GM18511 (cell line): ENCODE data around the gene CT45A8.
"Not testable (repeated sequence)": the region's sequence is repeated elsewhere in the genome, so short reads cannot be mapped to it uniquely, and the experiment has no call there.

ENCODE experiments used
- ATAC-seq: cut with Tn5 transposase; IDR thresholded peaks from one replicate; pipeline ENCODE4 v1.9.1; 2021; ENCODE audit warnings: mild to moderate bottlenecking, moderate library complexity; ENCODE audit not compliant: unreplicated experiment

The CT45A8 gene, protein sequence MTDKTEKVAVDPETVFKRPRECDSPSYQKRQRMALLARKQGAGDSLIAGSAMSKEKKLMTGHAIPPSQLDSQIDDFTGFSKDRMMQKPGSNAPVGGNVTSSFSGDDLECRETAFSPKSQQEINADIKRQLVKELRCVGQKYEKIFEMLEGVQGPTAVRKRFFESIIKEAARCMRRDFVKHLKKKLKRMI

DNA sequence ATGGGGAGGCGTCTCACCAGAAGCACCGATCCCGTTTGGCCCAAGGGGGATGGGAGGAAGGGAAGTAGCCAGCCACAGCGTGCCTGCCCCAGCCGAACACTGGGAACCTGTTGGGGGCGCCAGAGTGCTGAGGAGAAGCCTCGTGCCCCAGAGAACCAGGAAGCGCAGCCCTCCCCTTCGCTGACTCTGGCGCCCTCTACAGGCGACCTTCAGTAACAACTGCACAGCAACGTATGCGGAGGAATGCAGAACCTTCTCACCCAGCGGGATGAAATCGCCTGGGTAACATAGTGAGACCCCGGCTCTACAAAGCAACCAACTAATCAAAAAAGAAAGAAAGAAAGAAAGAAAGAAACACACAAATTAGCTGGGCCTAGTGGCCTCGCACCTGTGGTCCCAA, at the start of gene CT45A8:
TSS of gene CT45A8 (minus strand) at position 101 of the 400 bp plus-strand sequence. CDS start 3,755 bp downstream, outside the sequence.
- ATAC-seq = not testable (repeated sequence)

DNA sequence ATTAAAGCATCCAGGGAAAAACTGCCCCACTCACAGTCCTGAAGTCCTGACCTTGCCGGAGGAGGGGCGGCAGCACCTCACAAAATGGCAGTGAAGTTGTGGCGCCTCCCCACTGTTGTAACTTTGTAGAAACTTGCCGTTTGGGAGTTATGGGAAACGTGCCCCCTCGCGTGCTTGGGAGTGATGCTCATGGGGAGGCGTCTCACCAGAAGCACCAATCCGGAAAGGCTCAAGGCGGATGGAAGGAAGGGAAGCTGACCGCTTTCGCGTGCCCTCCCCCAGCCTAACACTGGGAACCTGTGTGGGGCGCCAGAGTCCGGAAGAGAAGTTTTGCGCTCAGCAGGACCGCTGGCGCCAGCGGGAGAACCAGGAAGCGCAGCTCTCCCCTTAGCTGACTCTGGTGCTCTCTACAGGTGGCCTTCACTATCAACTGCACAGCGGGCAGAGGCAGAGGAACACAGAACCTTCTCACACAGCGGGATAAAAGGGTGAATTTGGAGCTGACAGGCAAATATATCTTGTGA, 39.0 kb upstream of the CT45A8 start, which contains the start of the genes CT45A10 and SAGE1:
TSS of gene CT45A10 (minus strand) at position 151 of the 524 bp plus-strand sequence. CDS start 8,100 bp downstream, outside the sequence.
TSS of gene SAGE1 (plus strand) at position 423 of the 524 bp plus-strand sequence. CDS start 2,527 bp downstream, outside the sequence.
- ATAC-seq = no peak

DNA sequence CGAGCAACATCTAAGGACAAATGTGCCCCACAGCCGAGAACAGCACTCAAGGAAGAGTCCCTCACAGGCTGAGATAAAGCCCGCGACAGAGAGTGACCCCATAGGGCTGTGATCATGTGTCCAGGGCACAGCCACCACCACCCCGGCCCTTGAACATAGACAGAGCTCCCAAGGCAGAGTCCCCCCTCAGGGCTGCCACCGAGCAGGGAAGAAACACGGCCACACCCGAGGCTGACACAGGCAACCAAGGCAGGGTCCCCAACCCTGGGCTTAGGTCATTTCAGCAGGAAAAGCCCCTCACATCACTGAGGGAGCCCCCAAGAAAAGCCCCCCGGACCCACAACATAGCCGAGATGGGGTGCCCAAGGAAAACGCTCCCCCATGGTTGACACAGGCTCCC, 38.4 kb upstream of the CT45A8 start:
- no peak for ATAC-seq

DNA sequence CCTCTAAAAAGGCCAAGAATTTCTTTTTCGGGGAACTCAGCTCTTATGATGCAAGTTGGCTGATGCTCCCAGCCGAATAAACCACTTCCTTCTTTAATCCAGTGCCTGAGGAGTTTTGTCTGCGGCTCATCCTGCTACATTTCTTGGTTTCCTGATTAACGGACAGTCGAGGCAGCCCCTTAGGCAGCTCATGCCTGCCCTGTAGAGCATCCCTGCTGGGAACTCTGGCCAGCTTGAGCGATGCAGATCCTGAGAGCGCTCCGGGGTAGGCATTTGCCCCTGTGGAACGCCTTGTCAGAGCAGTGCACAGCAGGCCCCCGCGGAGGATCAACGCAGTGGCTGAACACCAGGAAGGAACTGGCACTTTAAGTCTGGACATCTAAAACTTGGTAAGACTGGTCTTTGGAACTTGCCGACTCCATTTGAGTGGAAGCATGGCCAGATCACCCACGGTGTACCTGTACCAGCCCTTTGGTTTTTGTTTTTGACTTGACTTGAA, 35.8 kb upstream of the CT45A8 start:
- ATAC-seq = no peak

DNA sequence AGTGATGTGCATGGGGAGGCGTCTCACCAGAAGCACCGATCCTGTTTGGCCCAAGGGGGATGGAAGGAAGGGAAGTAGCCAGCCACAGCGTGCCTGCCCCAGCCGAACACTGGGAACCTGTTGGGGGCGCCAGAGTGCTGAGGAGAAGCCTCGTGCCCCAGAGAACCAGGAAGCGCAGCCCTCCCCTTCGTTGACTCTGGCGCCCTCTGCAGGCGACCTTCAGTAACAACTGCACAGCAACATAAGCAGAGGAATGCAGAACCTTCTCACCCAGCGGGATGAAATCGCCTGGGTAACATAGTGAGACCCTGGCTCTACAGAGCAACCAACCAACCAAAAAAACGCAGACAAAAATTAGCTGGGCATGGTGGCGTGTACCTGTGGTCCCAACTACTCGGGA, 34.6 kb upstream of the CT45A8 start:
- ATAC-seq = not testable (repeated sequence)

DNA sequence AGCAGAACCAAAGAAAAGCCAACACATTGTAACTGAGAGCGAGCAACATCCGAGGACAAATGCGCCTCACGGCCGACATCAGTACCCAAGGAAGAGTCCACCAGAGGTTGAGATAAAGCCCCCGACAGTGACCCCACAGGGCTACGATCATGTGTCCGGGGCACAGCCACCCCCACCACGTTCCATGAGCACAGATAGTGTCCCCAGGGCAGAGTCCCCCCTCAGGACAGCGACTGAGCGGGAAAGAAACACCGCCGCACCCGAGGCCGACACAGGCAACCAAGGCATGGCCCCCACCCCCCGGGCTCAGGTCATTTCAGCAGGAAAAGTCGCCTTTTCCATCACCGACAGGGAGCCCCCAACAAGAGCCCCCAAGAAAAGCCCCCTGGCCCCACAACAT, 33.9 kb upstream of the CT45A8 start:
- not testable (repeated sequence) for ATAC-seq

DNA sequence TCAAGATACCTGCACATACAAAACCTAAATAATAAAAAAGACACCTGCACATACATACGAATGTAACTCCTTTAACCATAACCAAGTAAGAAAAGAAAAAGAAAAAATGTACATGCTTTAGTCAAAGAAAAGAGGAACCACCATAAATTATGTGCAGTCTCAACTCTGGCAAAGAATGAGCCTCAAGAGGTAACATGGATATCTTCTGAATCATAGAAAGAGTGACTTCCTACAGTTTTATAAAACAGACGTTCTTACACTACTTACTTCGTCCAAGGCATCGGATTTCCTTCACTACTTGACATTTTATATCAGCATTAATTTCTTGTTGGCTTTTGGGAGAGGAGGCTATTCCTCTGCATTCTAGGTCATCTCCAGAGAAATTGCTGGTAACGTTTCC, 28.4 kb upstream of the CT45A8 start:
- not testable (repeated sequence) for ATAC-seq

DNA sequence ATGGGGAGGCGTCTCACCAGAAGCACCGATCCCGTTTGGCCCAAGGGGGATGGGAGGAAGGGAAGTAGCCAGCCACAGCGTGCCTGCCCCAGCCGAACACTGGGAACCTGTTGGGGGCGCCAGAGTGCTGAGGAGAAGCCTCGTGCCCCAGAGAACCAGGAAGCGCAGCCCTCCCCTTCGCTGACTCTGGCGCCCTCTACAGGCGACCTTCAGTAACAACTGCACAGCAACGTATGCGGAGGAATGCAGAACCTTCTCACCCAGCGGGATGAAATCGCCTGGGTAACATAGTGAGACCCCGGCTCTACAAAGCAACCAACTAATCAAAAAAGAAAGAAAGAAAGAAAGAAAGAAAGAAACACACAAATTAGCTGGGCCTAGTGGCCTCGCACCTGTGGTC, 17.4 kb upstream of the CT45A8 start, which contains the start of gene CT45A9:
TSS of gene CT45A9 (minus strand) at position 101 of the 400 bp plus-strand sequence. CDS start 3,751 bp downstream, outside the sequence.
- ATAC-seq = not testable (repeated sequence)

DNA sequence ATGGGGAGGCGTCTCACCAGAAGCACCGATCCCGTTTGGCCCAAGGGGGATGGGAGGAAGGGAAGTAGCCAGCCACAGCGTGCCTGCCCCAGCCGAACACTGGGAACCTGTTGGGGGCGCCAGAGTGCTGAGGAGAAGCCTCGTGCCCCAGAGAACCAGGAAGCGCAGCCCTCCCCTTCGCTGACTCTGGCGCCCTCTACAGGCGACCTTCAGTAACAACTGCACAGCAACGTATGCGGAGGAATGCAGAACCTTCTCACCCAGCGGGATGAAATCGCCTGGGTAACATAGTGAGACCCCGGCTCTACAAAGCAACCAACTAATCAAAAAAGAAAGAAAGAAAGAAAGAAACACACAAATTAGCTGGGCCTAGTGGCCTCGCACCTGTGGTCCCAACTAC, 17.2 kb downstream of the CT45A8 start, which contains the start of gene CT45A7:
TSS of gene CT45A7 (minus strand) at position 101 of the 400 bp plus-strand sequence. CDS start 3,747 bp downstream, outside the sequence.
- ATAC-seq = not testable (repeated sequence)

DNA sequence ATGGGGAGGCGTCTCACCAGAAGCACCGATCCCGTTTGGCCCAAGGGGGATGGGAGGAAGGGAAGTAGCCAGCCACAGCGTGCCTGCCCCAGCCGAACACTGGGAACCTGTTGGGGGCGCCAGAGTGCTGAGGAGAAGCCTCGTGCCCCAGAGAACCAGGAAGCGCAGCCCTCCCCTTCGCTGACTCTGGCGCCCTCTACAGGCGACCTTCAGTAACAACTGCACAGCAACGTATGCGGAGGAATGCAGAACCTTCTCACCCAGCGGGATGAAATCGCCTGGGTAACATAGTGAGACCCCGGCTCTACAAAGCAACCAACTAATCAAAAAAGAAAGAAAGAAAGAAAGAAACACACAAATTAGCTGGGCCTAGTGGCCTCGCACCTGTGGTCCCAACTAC, 34.4 kb downstream of the CT45A8 start, which contains the start of gene CT45A2:
TSS of gene CT45A2 (minus strand) at position 101 of the 400 bp plus-strand sequence. CDS start 3,747 bp downstream, outside the sequence.
- ATAC-seq = not testable (repeated sequence)

DNA sequence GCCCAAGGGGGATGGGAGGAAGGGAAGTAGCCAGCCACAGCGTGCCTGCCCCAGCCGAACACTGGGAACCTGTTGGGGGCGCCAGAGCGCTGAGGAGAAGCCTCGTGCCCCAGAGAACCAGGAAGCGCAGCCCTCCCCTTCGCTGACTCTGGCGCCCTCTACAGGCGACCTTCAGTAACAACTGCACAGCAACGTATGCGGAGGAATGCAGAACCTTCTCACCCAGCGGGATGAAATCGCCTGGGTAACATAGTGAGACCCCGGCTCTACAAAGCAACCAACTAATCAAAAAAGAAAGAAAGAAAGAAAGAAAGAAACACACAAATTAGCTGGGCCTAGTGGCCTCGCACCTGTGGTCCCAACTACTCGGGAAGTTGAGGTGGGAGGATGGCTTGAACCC, 51.7 kb downstream of the CT45A8 start, which contains the start of gene CT45A6:
TSS of gene CT45A6 (minus strand) at position 101 of the 400 bp plus-strand sequence. CDS start 3,794 bp downstream, outside the sequence.
- not testable (repeated sequence) for ATAC-seq
